CD14-positive monocyte (primary cell): ENCODE data around the gene FN1. TPM values are rescaled to one million over a fixed set of nuclear protein-coding genes. Genes with fewer than 3 reads are reported as not detected.

Experiments
- DNase-seq, 3 donors: peaks; one replicate each; pipeline ENCODE4 v3.0.0-alpha.2; 2011 to 2022
- H2AFZ ChIP-seq: 2 replicates; pipeline ENCODE4 v1.6.0; 2012; ENCODE audit warnings: mild to moderate bottlenecking, low read depth, low read length, inconsistent platforms; ENCODE audit not compliant: insufficient read depth, poor library complexity, severe bottlenecking
- H3K27ac ChIP-seq, 2 donors: 1 replicate in 1 of 2; 2 replicates in 1 of 2; pipeline ENCODE4 v1.5.1; 2012 to 2013; ENCODE audit warnings: low read length in 2 of 2, control low read depth in 1 of 2, inconsistent platforms in 1 of 2, low read depth in 1 of 2, mild to moderate bottlenecking in 1 of 2
- H3K27me3 ChIP-seq, 2 donors: one replicate each; pipeline versions ENCODE4 v1.6.0 to v1.6.1; 2011 to 2013; ENCODE audit warnings: low read length in 2 of 2; ENCODE audit not compliant: control insufficient read depth in 2 of 2, insufficient read depth in 2 of 2
- H3K36me3 ChIP-seq, 2 donors: replicated peaks in 1 of 2; 1 replicate in 1 of 2; 2 replicates in 1 of 2; pipeline versions ENCODE4 v1.5.1 to v1.6.1; 2012 to 2013; ENCODE audit warnings: low read length in 2 of 2, control low read depth in 1 of 2, inconsistent platforms in 1 of 2, mild to moderate bottlenecking in 1 of 2; ENCODE audit not compliant: insufficient read depth in 2 of 2, control insufficient read depth in 1 of 2
- H3K4me1 ChIP-seq, 2 donors: 1 replicate in 1 of 2; 2 replicates in 1 of 2; pipeline versions ENCODE4 v1.5.1 to v1.6.1; 2012 to 2013; ENCODE audit warnings: low read length in 2 of 2, control low read depth in 1 of 2, inconsistent platforms in 1 of 2, mild to moderate bottlenecking in 1 of 2, moderate library complexity in 1 of 2; ENCODE audit not compliant: insufficient read depth in 2 of 2, control insufficient read depth in 1 of 2
- H3K4me2 ChIP-seq: replicated peaks from 2 replicates; pipeline ENCODE3; 2012; ENCODE audit warnings: low read length, moderate library complexity, mild to moderate bottlenecking; ENCODE audit not compliant: poor library complexity, severe bottlenecking; ENCODE audit errors: extremely low read depth
- H3K4me3 ChIP-seq, 3 experiments: fragments of 200-600 bp in 1 of 3; sonication (generic) in 1 of 3; replicated peaks in 1 of 3; 1 replicate in 2 of 3; 2 replicates in 1 of 3; pipeline ENCODE4 v1.5.1; 2011 to 2013; ENCODE audit warnings: low read length in 3 of 3, mild to moderate bottlenecking in 3 of 3, control low read depth in 2 of 3, low read depth in 2 of 3, inconsistent platforms in 1 of 3, moderate library complexity in 1 of 3
- H3K79me2 ChIP-seq: 2 replicates; pipeline ENCODE4 v1.6.0; 2012; ENCODE audit warnings: mild to moderate bottlenecking, control low read depth, inconsistent platforms, low read length, moderate library complexity; ENCODE audit not compliant: insufficient read depth
- H3K9ac ChIP-seq: 2 replicates; pipeline ENCODE4 v1.6.0; 2017; ENCODE audit warnings: low read length, mild to moderate bottlenecking; ENCODE audit not compliant: insufficient read depth, poor library complexity, severe bottlenecking
- H3K9me3 ChIP-seq, 2 donors: replicated peaks in 1 of 2; 1 replicate in 1 of 2; 2 replicates in 1 of 2; pipeline versions ENCODE4 v1.5.1 to v1.6.1; 2012 to 2013; ENCODE audit warnings: low read length in 2 of 2, control low read depth in 1 of 2; ENCODE audit not compliant: control insufficient read depth in 1 of 2, insufficient read depth in 1 of 2
- H4K20me1 ChIP-seq: 2 replicates; pipeline ENCODE4 v1.6.0; 2012; ENCODE audit warnings: mild to moderate bottlenecking, low read length, control low read depth, moderate library complexity; ENCODE audit not compliant: insufficient read depth
- H3K27ac Mint-ChIP-seq, 7 donors: one replicate each; pipeline ENCODE4 v1.8.0; 2020; ENCODE audit warnings: mild to moderate bottlenecking in 7 of 7, mixed read lengths in 7 of 7, moderate library complexity in 6 of 7, inconsistent platforms in 2 of 7
- H3K27me3 Mint-ChIP-seq, 3 donors: one replicate each; pipeline ENCODE4 v1.8.0; 2021 to 2022; ENCODE audit warnings: low read depth in 3 of 3, mild to moderate bottlenecking in 3 of 3, mixed read lengths in 3 of 3, moderate library complexity in 3 of 3, inconsistent platforms in 1 of 3
- H3K36me3 Mint-ChIP-seq, 2 donors: one replicate each; pipeline ENCODE4 v1.8.0; 2020; ENCODE audit warnings: mixed read lengths in 2 of 2, inconsistent platforms in 1 of 2, mild to moderate bottlenecking in 1 of 2
- H3K4me1 Mint-ChIP-seq: one replicate; pipeline ENCODE4 v1.8.0; 2020; ENCODE audit warnings: mild to moderate bottlenecking, mixed read lengths
- H3K4me3 Mint-ChIP-seq, 2 donors: one replicate each; pipeline ENCODE4 v1.8.0; 2020; ENCODE audit warnings: mild to moderate bottlenecking in 2 of 2, mixed read lengths in 2 of 2, moderate library complexity in 1 of 2
- H3K9me3 Mint-ChIP-seq, 7 donors: one replicate each; pipeline ENCODE4 v1.8.0; 2020 to 2022; ENCODE audit warnings: mixed read lengths in 7 of 7, mild to moderate bottlenecking in 6 of 7, moderate library complexity in 6 of 7, inconsistent platforms in 2 of 7
- WGBS: methylation state at CpG from one replicate; pipeline ENCODE4 v1.1.5; 2013; ENCODE audit warnings: missing lambda C conversion rate; ENCODE audit not compliant: insufficient coverage; 5-methylcytosine and 5-hydroxymethylcytosine counted together
- intact Hi-C, 2 donors: fragments of 100-400 bp; cut with micrococcal nuclease; formaldehyde crosslinking; loops; one replicate each; pipeline versions ENCODE4 v1.15.0 to v1.15.1; 2023
- polyA plus RNA-seq, 3 donors: library from polyadenylated mRNA; depleted of rRNA in 1 of 3; unstranded in 2 of 3; stranded (reverse) in 1 of 3; fragments of 300-500 nt in 2 of 3; fragments of >200 nt in 1 of 3; fragmentation: Illumina TruSeq in 2 of 3; gene quantifications; 1 replicate in 2 of 3; 2 replicates in 1 of 3; pipeline ENCODE4 v1.2.3, GENCODE V29; 2012 to 2021
- TF ChIP-seq, protein P1 (sequence below): fragments of 200-600 bp; IDR thresholded peaks from one replicate; pipeline ENCODE4 v1.8.0; 2022; ENCODE audit warnings: antibody characterized with exemption, mild to moderate bottlenecking

The FN1 gene
- polyA plus RNA-seq, 3 donors: 0.21 to 0.72 (median 0.23) TPM

DNA sequence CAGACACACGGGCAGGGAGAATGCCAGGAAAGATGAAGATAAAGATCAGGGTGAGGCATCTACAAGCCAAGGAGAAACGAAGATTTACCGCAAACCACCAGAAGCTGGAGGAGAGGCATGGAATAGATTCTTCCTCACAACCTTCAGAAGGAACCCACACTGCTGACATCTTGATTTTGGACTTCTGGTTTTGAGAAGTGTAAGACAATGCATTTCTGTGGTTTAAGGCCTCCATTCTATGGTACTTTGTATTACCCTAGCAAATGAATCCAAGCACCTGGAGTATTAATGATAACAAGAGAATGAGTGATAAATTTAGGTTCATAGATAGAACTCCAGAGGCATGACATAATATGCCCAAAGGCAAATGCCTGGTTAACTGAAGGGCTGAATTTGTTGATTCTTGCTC lies 11.8 kb upstream of the FN1 start:
- H3K27ac ChIP-seq: no peak overlapping the region
- H3K79me2 ChIP-seq: no peaks in the 10 kb centered on the region
- H3K9me3 Mint-ChIP-seq: peaks cover 2 to 9% (median 3%) of the 10 kb centered on the region in 7 donors
- no peak overlapping the region for H3K9ac ChIP-seq
- H3K9me3 ChIP-seq: no peaks in the 10 kb centered on the region
- H4K20me1 ChIP-seq: no peaks in the 10 kb centered on the region
- H3K36me3 ChIP-seq: no peaks in the 10 kb centered on the region
- H3K27me3 ChIP-seq: peaks cover 11 to 16% of the 10 kb centered on the region in 2 donors
- no peaks in the 10 kb centered on the region for H3K4me1 ChIP-seq
- H3K4me1 Mint-ChIP-seq: no peaks in the 10 kb centered on the region
- H3K4me3 ChIP-seq: no peak overlapping the region
- no peak overlapping the region for H2AFZ ChIP-seq
- H3K36me3 Mint-ChIP-seq: no peaks in the 10 kb centered on the region
- intact Hi-C loops: no loop called here
- peaks cover 17 to 41% (median 22%) of the 10 kb centered on the region in 3 donors for H3K27me3 Mint-ChIP-seq
- no peak overlapping the region for H3K4me2 ChIP-seq
- TF ChIP-seq, protein P1, sequence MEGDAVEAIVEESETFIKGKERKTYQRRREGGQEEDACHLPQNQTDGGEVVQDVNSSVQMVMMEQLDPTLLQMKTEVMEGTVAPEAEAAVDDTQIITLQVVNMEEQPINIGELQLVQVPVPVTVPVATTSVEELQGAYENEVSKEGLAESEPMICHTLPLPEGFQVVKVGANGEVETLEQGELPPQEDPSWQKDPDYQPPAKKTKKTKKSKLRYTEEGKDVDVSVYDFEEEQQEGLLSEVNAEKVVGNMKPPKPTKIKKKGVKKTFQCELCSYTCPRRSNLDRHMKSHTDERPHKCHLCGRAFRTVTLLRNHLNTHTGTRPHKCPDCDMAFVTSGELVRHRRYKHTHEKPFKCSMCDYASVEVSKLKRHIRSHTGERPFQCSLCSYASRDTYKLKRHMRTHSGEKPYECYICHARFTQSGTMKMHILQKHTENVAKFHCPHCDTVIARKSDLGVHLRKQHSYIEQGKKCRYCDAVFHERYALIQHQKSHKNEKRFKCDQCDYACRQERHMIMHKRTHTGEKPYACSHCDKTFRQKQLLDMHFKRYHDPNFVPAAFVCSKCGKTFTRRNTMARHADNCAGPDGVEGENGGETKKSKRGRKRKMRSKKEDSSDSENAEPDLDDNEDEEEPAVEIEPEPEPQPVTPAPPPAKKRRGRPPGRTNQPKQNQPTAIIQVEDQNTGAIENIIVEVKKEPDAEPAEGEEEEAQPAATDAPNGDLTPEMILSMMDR: no peak
- H3K27ac Mint-ChIP-seq: peak overlapping the region in 1 of 7 donors; percentile 54
- 100% methylated on average over 2 of the region's 3 CpGs for WGBS
- no peak for DNase-seq
- no peak overlapping the region for H3K4me3 Mint-ChIP-seq

DNA sequence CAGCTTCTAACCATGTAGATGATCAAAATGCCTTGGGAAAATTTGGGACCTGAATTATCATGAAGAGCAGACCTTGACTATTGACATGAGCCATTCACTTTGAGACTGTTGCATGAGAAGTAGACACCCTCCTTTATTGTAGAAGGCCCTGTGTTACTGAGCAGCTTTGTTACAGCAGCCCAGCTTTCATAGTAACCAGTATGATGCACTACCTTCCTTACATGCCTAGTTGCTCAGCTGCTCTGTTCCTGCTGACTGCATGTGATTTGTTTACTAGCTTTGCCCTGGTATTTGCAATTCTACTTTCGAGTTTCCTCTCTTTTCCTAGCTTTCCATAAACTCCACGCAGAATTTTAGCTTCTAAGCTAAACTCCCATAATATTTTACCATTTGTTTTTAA lies 11.2 kb upstream of the FN1 start:
- Histone ChIP-seq H3K9ac (no peak overlapping the region), H3K4me3 (no peak overlapping the region), H2AFZ (no peak overlapping the region), H3K4me2 (no peak overlapping the region), H3K4me1 (no peaks in the 10 kb centered on the region), H3K36me3 (no peaks in the 10 kb centered on the region), H3K27ac (no peak overlapping the region), H3K79me2 (no peaks in the 10 kb centered on the region), H3K27me3 (peaks cover 11 to 17% of the 10 kb centered on the region in 2 donors), H3K9me3 (no peaks in the 10 kb centered on the region), H4K20me1 (no peaks in the 10 kb centered on the region)
- DNase-seq: no peak
- Mint-ChIP-seq H3K9me3 (peaks cover 2 to 9% (median 3%) of the 10 kb centered on the region in 7 donors), H3K27ac (no peak overlapping the region), H3K4me3 (no peak overlapping the region), H3K4me1 (no peaks in the 10 kb centered on the region), H3K36me3 (no peaks in the 10 kb centered on the region), H3K27me3 (peaks cover 17 to 40% (median 18%) of the 10 kb centered on the region in 3 donors)
- whole genome bisulfite sequencing: no CpG with 5 or more reads among the region's 2 CpGs
- TF ChIP-seq, protein P1: no peak
- intact Hi-C loops: no loop called here
